ENCODE results near the gene FAM185A.

DNA sequence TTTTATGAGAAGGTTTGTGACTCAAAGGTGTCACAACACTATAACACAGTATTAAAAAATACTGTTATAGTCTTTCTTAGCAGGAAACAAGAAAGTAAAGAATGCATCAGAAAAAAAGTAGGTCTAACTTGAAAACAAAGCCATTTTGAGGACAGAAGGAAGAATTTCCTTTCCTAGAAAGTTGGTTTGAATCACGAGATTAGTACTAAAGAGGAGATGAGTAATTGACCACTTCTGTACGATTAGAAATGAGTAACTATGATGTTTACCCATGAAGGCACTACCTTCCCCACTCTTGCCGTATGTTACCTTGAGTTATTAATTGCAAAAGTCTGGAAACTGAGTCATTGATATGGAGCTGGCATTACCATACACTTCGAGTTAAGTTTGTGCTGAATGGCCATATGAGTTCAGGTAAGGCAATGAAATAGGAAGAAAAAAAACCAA is 65.2 kb downstream of the FAM185A start:
- TF ChIP-seq HDGF (IDR thresholded peaks at IDR 0.05; ENCODE audit: borderline replicate concordance) (no peak), FOXK2 (IDR thresholded peaks at IDR 0.05) (no peak), SUZ12 (IDR thresholded peaks at IDR 0.05) (no peak), TARDBP (IDR thresholded peaks at IDR 0.05) (no peak), SP1 (IDR thresholded peaks at IDR 0.05) (no peak), BHLHE40 (IDR thresholded peaks at IDR 0.05; ENCODE audit: borderline replicate concordance) (no peak), ARNT (IDR thresholded peaks at IDR 0.05) (no peak), LEF1 (IDR thresholded peaks at IDR 0.05; ENCODE audit: borderline replicate concordance) (no peak), FOXM1 (IDR thresholded peaks at IDR 0.05; ENCODE audit: borderline replicate concordance) (no peak), FOXA1 (IDR thresholded peaks at IDR 0.05) (no peak), CTBP1 (IDR thresholded peaks at IDR 0.05; ENCODE audit: borderline replicate concordance) (no peak), ZNF384 (IDR thresholded peaks at IDR 0.05) (no peak)
- TF ChIP-seq, protein P1, sequence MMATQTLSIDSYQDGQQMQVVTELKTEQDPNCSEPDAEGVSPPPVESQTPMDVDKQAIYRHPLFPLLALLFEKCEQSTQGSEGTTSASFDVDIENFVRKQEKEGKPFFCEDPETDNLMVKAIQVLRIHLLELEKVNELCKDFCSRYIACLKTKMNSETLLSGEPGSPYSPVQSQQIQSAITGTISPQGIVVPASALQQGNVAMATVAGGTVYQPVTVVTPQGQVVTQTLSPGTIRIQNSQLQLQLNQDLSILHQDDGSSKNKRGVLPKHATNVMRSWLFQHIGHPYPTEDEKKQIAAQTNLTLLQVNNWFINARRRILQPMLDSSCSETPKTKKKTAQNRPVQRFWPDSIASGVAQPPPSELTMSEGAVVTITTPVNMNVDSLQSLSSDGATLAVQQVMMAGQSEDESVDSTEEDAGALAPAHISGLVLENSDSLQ (IDR thresholded peaks at IDR 0.05), result no peak

Measured in HEK293T (cell line).